IMR-90 (cell line): ENCODE data around the gene CHP2. TPM values are rescaled to one million over a fixed set of nuclear protein-coding genes. Genes with fewer than 3 reads are reported as not detected.

ENCODE experiments used
- ATAC-seq: fragments of 200-7000 bp; cut with Tn5 transposase; 2 replicates; pipeline ENCODE4 v1.9.1; 2020; ENCODE audit warnings: low read depth, mild to moderate bottlenecking, moderate library complexity
- BruUV-seq: library from RNA; stranded (reverse); fragments of 400-500 nt; replicated peaks from 2 replicates; lab custom pipeline; 2021; lab: Mats Ljungman, UMichigan
- CTCF ChIA-PET: fragments of 300-600 bp; formaldehyde crosslinking; extraction: SDS; loops from one replicate; lab custom pipeline; 2021; ENCODE audit warnings: antibody characterized with exemption; lab: Yijun Ruan, JAX
- POLR2A ChIA-PET: fragments of 300-600 bp; sonication (Branson Sonifier 250); formaldehyde crosslinking; loops from one replicate; lab custom pipeline; 2022; ENCODE audit warnings: antibody characterized with exemption; ENCODE audit not compliant: unreplicated experiment; lab: Charles Lee
- DNase-seq: peaks from one replicate; pipeline ENCODE4 v3.0.0; 2013
- H2AFZ ChIP-seq: replicated peaks from 2 replicates; pipeline ENCODE3; 2013; ENCODE audit warnings: low read length, mild to moderate bottlenecking; ENCODE audit not compliant: poor library complexity
- H2AK5ac ChIP-seq: 2 replicates; pipeline ENCODE4 v1.6.1; 2013; ENCODE audit warnings: low read depth, low read length, inconsistent platforms
- H2AK9ac ChIP-seq: replicated peaks from 2 replicates; pipeline ENCODE3; 2013; ENCODE audit warnings: mild to moderate bottlenecking, low read depth, low read length, moderate library complexity; ENCODE audit not compliant: poor library complexity
- H2BK120ac ChIP-seq: 2 replicates; pipeline ENCODE4 v1.6.1; 2013; ENCODE audit warnings: low read depth, low read length, inconsistent platforms
- H2BK15ac ChIP-seq: 3 replicates; pipeline ENCODE4 v1.6.1; 2013; ENCODE audit warnings: low read depth, low read length, inconsistent platforms
- H2BK20ac ChIP-seq: 2 replicates; pipeline ENCODE4 v1.6.1; 2013; ENCODE audit warnings: low read depth, mild to moderate bottlenecking, inconsistent platforms, low read length, moderate library complexity
- H2BK5ac ChIP-seq: 2 replicates; pipeline ENCODE4 v1.6.1; 2013; ENCODE audit warnings: mild to moderate bottlenecking, low read depth, low read length, inconsistent platforms; ENCODE audit not compliant: poor library complexity, severe bottlenecking
- H3K14ac ChIP-seq: replicated peaks from 2 replicates; pipeline ENCODE4 v1.6.1; 2013; ENCODE audit warnings: low read depth, low read length, inconsistent platforms
- H3K18ac ChIP-seq: 2 replicates; pipeline ENCODE4 v1.6.1; 2013; ENCODE audit warnings: low read depth, low read length, control low read depth
- H3K23ac ChIP-seq: 2 replicates; pipeline ENCODE4 v1.6.1; 2013; ENCODE audit warnings: low read depth, low read length, inconsistent platforms
- H3K27ac ChIP-seq: 2 replicates; pipeline ENCODE4 v1.5.1; 2013; ENCODE audit warnings: mild to moderate bottlenecking, control low read depth, low read length; ENCODE audit not compliant: insufficient read depth
- H3K27me3 ChIP-seq: 2 replicates; pipeline ENCODE4 v1.6.1; 2013; ENCODE audit warnings: low read length; ENCODE audit not compliant: control insufficient read depth, insufficient read depth
- H3K36me3 ChIP-seq: 2 replicates; pipeline ENCODE4 v1.6.1; 2013; ENCODE audit warnings: low read length, mixed read lengths; ENCODE audit not compliant: control insufficient read depth, insufficient read depth
- H3K4ac ChIP-seq: 2 replicates; pipeline ENCODE4 v1.6.1; 2013; ENCODE audit warnings: low read depth, low read length, inconsistent platforms
- H3K4me1 ChIP-seq: 2 replicates; pipeline ENCODE4 v1.6.1; 2013; ENCODE audit warnings: low read length, mixed read lengths; ENCODE audit not compliant: control insufficient read depth, insufficient read depth
- H3K4me2 ChIP-seq: 2 replicates; pipeline ENCODE4 v1.6.1; 2013; ENCODE audit warnings: low read depth, mild to moderate bottlenecking, control low read depth, low read length, moderate library complexity
- H3K4me3 ChIP-seq: 2 replicates; pipeline ENCODE4 v1.5.1; 2013; ENCODE audit warnings: low read depth, mild to moderate bottlenecking, control low read depth, low read length, moderate library complexity; ENCODE audit not compliant: insufficient read depth
- H3K56ac ChIP-seq: 2 replicates; pipeline ENCODE4 v1.6.1; 2013; ENCODE audit warnings: low read length, inconsistent platforms; ENCODE audit not compliant: insufficient read depth; ENCODE audit errors: extremely low read depth
- H3K79me1 ChIP-seq, 2 experiments: 2 replicates each; pipeline ENCODE4 v1.6.1; 2013; ENCODE audit warnings: low read length in 2 of 2, inconsistent platforms in 1 of 2, low read depth in 1 of 2
- H3K9ac ChIP-seq: 2 replicates; pipeline ENCODE4 v1.6.1; 2013; ENCODE audit warnings: low read depth, low read length, control low read depth
- H3K9me1 ChIP-seq: 2 replicates; pipeline ENCODE4 v1.6.1; 2013; ENCODE audit warnings: low read length, inconsistent platforms; ENCODE audit not compliant: insufficient read depth
- H3K9me3 ChIP-seq: 2 replicates; pipeline ENCODE4 v1.6.1; 2013; ENCODE audit warnings: low read length; ENCODE audit not compliant: control insufficient read depth, insufficient read depth
- H4K20me1 ChIP-seq: 2 replicates; pipeline ENCODE4 v1.6.1; 2013; ENCODE audit warnings: low read length, inconsistent platforms; ENCODE audit not compliant: insufficient read depth
- H4K5ac ChIP-seq: 2 replicates; pipeline ENCODE4 v1.6.1; 2013; ENCODE audit warnings: mild to moderate bottlenecking, low read depth, low read length, control low read depth
- H4K8ac ChIP-seq, 2 experiments: 2 replicates each; pipeline ENCODE4 v1.6.1; 2013; ENCODE audit warnings: low read depth in 2 of 2, low read length in 2 of 2, control low read depth in 1 of 2, inconsistent platforms in 1 of 2
- H4K91ac ChIP-seq: 2 replicates; pipeline ENCODE4 v1.6.1; 2013; ENCODE audit warnings: low read depth, low read length, inconsistent platforms; ENCODE audit not compliant: insufficient read depth
- NFE2L2 ChIP-seq: fragments of 150-350 bp; IDR thresholded peaks from 2 replicates; pipeline ENCODE4 v1.6.1; 2016; ENCODE audit warnings: low read depth, mild to moderate bottlenecking, low read length
- RCOR1 ChIP-seq: IDR thresholded peaks from 2 replicates; pipeline ENCODE4 v1.6.1; 2012; ENCODE audit warnings: mild to moderate bottlenecking, low read length, improper control_type of control experiment; ENCODE audit not compliant: insufficient replicate concordance
- WGBS, 2 experiments: methylation state at CpG; one replicate each; pipeline versions ENCODE4 v1.1.5 to v1.1.7; 2013; ENCODE audit warnings: missing lambda C conversion rate in 2 of 2; ENCODE audit not compliant: insufficient read length in 1 of 2; ENCODE audit errors: extremely low coverage in 2 of 2; 5-methylcytosine and 5-hydroxymethylcytosine counted together
- dilution Hi-C: fragments of 300-500 bp; cut with HindIII; formaldehyde crosslinking; loops from one replicate; pipeline ENCODE4 v1.14.3; 2018; ENCODE audit warnings: low sequenced_read_pairs; ENCODE audit not compliant: unreplicated experiment
- in situ Hi-C: fragments of 300-500 bp; cut with MboI; formaldehyde crosslinking; loops from 3 replicates; pipeline ENCODE4 v1.14.3; 2019; ENCODE audit warnings: low sequenced_read_pairs, inconsistent platforms, mixed read lengths
- intact Hi-C: fragments of 100-400 bp; cut with micrococcal nuclease; formaldehyde crosslinking; loops from 2 replicates; pipeline ENCODE4 v1.10.0; 2022
- polyA plus RNA-seq, 3 experiments: library from polyadenylated mRNA; depleted of rRNA; stranded (reverse); fragments of >200 nt; gene quantifications; 2 replicates each; pipeline ENCODE4 v1.2.3, GENCODE V29; 2012; ENCODE audit warnings: low replicate concordance in 1 of 3
- total RNA-seq: library from RNA; depleted of rRNA; stranded (reverse); fragments of >200 nt; gene quantifications from 2 replicates; pipeline ENCODE4 v1.2.3, GENCODE V29; 2012

CHP2 gene
- total and polyA plus RNA-seq, 2 of the 4 experiments (the other 2 are of a cell fraction), result not detected

DNA sequence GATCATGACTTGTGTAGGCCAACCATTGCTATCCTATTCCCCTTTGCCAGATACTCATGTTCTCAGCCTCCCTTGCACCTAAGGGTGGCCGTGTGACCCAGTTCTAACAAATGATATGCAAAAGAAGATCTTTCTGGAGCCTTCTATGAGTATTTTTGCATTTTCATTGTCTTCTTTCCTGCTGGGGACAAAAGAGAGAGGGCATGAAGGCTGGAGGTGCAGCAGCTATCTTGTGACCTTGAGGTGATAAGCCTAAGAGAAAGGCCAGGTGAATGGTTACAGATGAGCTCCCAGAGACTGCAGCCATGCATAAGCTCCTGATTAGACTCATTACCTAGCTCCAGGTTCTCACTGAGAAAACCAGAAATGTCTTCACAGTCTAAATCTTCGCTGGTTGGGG, 42.1 kb downstream of the CHP2 start:
- no peak overlapping the region for H3K4me3 ChIP-seq
- H3K56ac ChIP-seq, result no peak overlapping the region
- CTCF ChIA-PET, result interaction anchor here (1.0 kb wide), 1 partner anchor 213 kb away, joined by 3 read pairs; no protein-coding TSS in a partner anchor
- H3K9me3 ChIP-seq, result no peaks in the 10 kb centered on the region
- no peak for ATAC-seq
- H3K4me1 ChIP-seq, result no peaks in the 10 kb centered on the region
- dilution Hi-C loops (no loop called here), intact Hi-C loops (no loop called here), in situ Hi-C loops (no loop called here)
- H2AK5ac ChIP-seq, result no peak overlapping the region
- no CpG with 5 or more reads among the region's 2 CpGs for WGBS, 2 experiments
- H2BK120ac ChIP-seq, result no peak overlapping the region
- no peak for DNase-seq
- no peak overlapping the region for H3K4me2 ChIP-seq
- no peak overlapping the region for H3K23ac ChIP-seq
- H3K4ac ChIP-seq, result no peak overlapping the region
- H3K9ac ChIP-seq, result no peak overlapping the region
- no peaks in the 10 kb centered on the region for H3K36me3 ChIP-seq
- H2BK15ac ChIP-seq, result no peak overlapping the region
- no peak overlapping the region for H4K91ac ChIP-seq
- H3K79me1 ChIP-seq, result no peaks in the 10 kb centered on the region
- H4K8ac ChIP-seq, result no peak overlapping the region
- no peaks in the 10 kb centered on the region for H4K20me1 ChIP-seq
- TF ChIP-seq NFE2L2 (no peak), RCOR1 (no peak)
- H2AK9ac ChIP-seq, result no peak overlapping the region
- no peak overlapping the region for H3K18ac ChIP-seq
- no peaks in the 10 kb centered on the region for H3K9me1 ChIP-seq
- H2BK5ac ChIP-seq, result no peak overlapping the region
- no peak overlapping the region for H3K14ac ChIP-seq
- no peak overlapping the region for H4K5ac ChIP-seq
- H3K27me3 ChIP-seq, result no peaks in the 10 kb centered on the region
- no peak overlapping the region for H3K27ac ChIP-seq
- H2BK20ac ChIP-seq, result no peak overlapping the region
- no TSS peak for BruUV-seq
- POLR2A ChIA-PET, result no interaction called here
- no peak overlapping the region for H2AFZ ChIP-seq
